AG20443 (cell line): ENCODE measurements around the gene ANKRD13C.

Experiments used
- DNase-seq: peaks from one replicate; pipeline ENCODE4 v3.0.0; 2012; ENCODE audit warnings: low spot score, mixed read lengths

ANKRD13C gene

GRCh38 chr1:70295749-70296148 lies 58.8 kb downstream of the ANKRD13C start:
- no peak for DNase-seq

GRCh38 chr1:70293186-70293843 lies 61.2 kb downstream of the ANKRD13C start:
- DNase-seq, result no peak

GRCh38 chr1:70290218-70290617 lies 64.3 kb downstream of the ANKRD13C start:
- DNase-seq, result no peak

- DNase-seq, result no peak
Observed at GRCh38 chr1:70288166-70288565, 66.4 kb downstream of the ANKRD13C start.

GRCh38 chr1:70286453-70286852 lies 68.1 kb downstream of the ANKRD13C start:
- no peak for DNase-seq

GRCh38 chr1:70284366-70284765 lies 70.2 kb downstream of the ANKRD13C start:
- DNase-seq, result no peak

GRCh38 chr1:70278710-70279109 lies 75.8 kb downstream of the ANKRD13C start:
- DNase-seq, result no peak

GRCh38 chr1:70277875-70278274 lies 76.6 kb downstream of the ANKRD13C start:
- no peak for DNase-seq

- DNase-seq, result no peak
Observed at GRCh38 chr1:70265946-70266345, 88.6 kb downstream of the ANKRD13C start.

- no peak for DNase-seq
Observed at GRCh38 chr1:70264839-70265238, 89.7 kb downstream of the ANKRD13C start.

GRCh38 chr1:70256664-70257063 lies 97.9 kb downstream of the ANKRD13C start:
- DNase-seq, result peak; percentile 3

GRCh38 chr1:70248729-70249128 lies 105.8 kb downstream of the ANKRD13C start:
- no peak for DNase-seq

- no peak for DNase-seq
Observed at GRCh38 chr1:70247768-70248167, 106.8 kb downstream of the ANKRD13C start.

GRCh38 chr1:70247122-70247521 lies 107.4 kb downstream of the ANKRD13C start:
- no peak for DNase-seq

- DNase-seq, result no peak
Observed at GRCh38 chr1:70239940-70240339, 114.6 kb downstream of the ANKRD13C start.

- DNase-seq, result no peak
Observed at GRCh38 chr1:70234733-70235132, 119.8 kb downstream of the ANKRD13C start.

- DNase-seq, result no peak
Observed at GRCh38 chr1:70231475-70231874, 123.0 kb downstream of the ANKRD13C start.

GRCh38 chr1:70228670-70229069 lies 125.9 kb downstream of the ANKRD13C start:
- no peak for DNase-seq

GRCh38 chr1:70227439-70227838 lies 127.1 kb downstream of the ANKRD13C start:
- no peak for DNase-seq

GRCh38 chr1:70224954-70225353 lies 129.6 kb downstream of the ANKRD13C start:
- DNase-seq, result no peak

GRCh38 chr1:70222716-70223235 lies 131.7 kb downstream of the ANKRD13C start:
- no peak for DNase-seq

GRCh38 chr1:70221238-70222121 lies 133.0 kb downstream of the ANKRD13C start, which contains the start of gene SRSF11:
TSS of gene SRSF11 (plus strand) at chr1:70221380. CDS start at chr1:70221637, 257 bp downstream.
- DNase-seq, result peak; percentile 98
